Measurements from ENCODE around the gene ADGRG6.

DNA sequence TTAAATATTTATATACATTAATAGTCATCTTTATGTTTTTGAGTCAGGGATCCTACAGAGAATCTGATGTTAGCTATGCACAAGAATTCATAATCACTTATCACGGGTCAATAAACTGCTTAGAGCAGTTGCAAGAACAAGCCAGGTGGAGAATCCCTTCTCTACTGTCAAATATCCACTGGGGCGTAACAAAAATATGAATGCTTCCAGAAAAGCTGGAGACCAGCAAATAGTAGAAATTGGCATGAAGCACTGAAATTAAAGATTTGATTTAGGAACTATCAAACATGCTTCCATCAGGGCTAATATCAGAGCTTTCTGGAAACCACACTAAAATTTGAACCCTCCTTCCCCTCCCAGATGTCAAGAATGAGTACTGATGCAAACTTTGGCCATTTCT, 37.3 kb downstream of the ADGRG6 start:
- TF ChIP-seq CTCF (IDR thresholded peaks at IDR 0.05) = no peak
- TF ChIP-seq EP300 (IDR thresholded peaks at IDR 0.05) = no peak

Data from suprapubic skin (tissue), 3 donors.